Activated CD8-positive, alpha-beta memory T cell treated with anti-CD3 and anti-CD28 coated beads for 4 hours (primary cell): ENCODE measurements around the gene EYA4.

Source experiments
- DNase-seq, 2 donors: peaks; one replicate each; pipeline ENCODE4 v3.0.0-alpha.2; 2020; ENCODE audit warnings: low read depth in 2 of 2

Gene EYA4

GRCh38 chr6:133289733-133290306, 48.7 kb downstream of the EYA4 start:
- no peak for DNase-seq

DNA sequence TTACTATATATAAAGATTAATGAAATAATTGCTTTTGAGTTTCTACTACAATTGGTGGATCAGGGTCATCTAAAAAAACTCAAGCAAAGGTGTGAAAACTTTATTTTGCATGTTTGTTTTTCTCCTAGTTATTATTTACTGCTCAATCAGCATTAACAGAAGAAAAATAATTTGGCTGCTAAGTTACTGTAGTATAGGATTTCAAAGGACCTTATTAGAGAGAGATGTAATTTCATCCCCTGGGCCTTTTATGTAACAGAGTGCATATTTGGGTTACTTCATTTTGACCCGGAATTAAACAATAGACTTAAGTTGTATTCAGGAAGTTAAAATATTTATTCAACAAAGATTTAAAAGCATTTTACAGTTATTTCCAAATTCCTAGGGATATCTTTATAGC, 49.8 kb downstream of the EYA4 start:
- no peak for DNase-seq

DNA sequence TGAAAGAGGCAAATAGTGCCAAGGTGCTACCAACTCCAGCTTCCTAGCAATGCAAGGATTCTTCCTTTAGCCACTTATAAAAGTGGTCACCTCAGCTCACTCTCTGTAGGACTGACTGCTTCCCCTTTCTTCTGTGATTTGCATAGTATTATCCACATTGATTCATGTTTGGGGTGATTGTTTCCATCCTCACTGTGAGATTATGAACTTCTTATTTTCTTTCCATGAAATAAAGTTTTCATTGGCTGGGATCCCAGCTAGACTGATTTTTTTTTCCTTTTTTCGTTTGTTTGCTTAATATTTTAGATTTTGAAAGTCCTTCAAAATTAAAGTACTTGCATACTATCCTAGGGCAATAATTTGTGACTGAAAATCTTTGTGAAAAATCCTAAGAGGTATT, 50.5 kb downstream of the EYA4 start:
- no peak for DNase-seq

- no peak for DNase-seq
Measured at GRCh38 chr6:133297657-133298056, 56.5 kb downstream of the EYA4 start.

- no peak for DNase-seq
Measured at GRCh38 chr6:133298335-133298734, 57.2 kb downstream of the EYA4 start.

DNA sequence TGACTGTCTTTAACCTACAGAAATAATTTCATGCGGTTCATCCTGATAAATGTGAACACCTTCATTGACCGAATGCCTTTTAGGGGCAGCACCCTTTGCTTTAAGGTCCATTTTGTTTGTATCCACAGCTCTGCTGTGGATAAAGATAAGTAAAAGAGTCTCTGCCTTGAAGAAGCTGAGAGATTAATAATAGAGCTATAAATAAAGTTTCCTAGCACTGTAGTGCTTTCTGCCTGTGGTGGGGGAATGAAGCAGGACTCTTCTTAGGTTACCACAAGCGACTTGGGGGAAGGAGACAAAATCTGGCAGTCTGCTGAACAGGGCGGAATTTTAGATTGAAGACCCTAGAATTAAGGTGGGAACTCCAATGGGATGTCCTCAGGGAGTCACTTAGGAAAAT, 57.6 kb downstream of the EYA4 start:
- DNase-seq = no peak

GRCh38 chr6:133300896-133301295, 59.7 kb downstream of the EYA4 start:
- no peak for DNase-seq

GRCh38 chr6:133301835-133302234, 60.7 kb downstream of the EYA4 start:
- no peak for DNase-seq

DNA sequence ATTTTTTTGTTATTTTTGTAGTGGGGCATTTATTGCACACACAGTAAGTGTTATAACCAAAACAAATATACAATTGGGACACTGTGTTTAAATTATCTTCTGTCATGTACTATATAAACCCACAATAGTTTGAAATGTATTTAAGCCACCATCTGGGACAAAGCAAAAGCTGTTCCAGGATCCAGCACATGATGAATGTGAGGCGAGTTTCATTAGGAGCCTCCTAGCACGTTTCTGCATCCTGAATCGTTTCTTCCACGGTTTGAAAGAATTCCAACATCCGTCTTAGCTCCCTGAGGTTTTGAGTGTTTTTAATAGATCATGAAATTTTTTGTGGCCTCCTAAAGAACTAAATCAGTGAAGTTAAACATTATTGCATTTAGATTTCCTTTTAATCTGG, 65.8 kb downstream of the EYA4 start:
- no peak for DNase-seq

DNA sequence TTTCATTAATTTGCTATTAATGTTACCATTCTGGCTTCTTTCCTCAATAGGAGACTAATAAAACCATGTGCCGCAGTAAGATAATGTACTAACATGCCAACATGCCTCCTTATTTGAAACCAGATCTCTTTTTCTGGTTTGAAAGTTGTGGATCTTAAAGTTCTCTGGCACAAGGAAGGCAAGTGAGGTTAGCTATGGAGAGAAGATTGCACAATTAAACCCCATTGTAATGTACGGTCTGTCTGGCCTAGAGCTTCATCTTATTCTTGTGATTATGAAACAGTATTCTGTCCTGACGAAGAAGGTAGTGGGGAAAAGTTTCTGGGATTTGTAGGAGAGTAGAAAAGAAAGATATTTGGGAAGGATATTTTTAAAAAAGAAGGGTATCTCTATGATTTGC, 68.4 kb downstream of the EYA4 start:
- no peak for DNase-seq

DNA sequence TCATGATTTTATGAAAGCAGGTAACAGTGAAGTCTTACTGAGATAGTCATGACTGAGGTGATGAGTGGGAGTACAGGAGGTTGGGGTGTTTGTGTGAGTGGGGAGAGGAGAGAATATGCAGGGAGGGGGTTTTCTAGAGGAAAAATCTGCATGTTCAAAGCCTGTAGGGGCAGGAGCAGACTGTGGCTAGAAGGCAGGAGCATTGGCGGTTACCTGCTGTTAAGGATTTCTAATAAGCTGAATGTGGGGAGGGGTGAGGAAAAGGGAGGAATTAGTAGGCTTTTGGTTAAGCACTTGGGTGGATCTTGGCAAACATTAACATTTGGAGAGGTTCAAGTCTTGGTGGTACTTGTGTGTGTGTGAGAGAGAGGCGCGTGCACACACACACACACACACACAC, 70.8 kb downstream of the EYA4 start:
- DNase-seq = no peak

GRCh38 chr6:133313068-133313467, 71.9 kb downstream of the EYA4 start:
- no peak for DNase-seq

DNA sequence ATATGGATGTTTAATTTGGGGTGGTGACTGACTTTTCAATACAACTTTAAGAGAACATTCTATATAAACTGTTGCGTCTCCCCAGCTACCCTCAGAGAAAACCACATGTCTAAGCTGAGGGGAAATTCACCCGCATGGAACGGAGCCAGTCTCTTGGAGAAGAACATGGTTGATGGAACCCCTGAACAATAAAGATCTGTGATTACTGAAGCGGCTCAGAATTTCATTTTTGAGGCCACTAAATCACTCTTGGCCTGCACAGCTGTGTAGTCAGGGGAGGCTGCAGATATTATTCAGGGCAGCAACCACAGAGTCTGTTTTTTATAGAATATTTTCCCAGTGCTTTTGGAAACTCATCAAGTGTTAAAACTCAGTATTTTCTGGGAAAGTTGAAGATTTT, 73.8 kb downstream of the EYA4 start:
- DNase-seq = no peak

- no peak for DNase-seq
Measured at GRCh38 chr6:133315811-133316210, 74.7 kb downstream of the EYA4 start.

DNA sequence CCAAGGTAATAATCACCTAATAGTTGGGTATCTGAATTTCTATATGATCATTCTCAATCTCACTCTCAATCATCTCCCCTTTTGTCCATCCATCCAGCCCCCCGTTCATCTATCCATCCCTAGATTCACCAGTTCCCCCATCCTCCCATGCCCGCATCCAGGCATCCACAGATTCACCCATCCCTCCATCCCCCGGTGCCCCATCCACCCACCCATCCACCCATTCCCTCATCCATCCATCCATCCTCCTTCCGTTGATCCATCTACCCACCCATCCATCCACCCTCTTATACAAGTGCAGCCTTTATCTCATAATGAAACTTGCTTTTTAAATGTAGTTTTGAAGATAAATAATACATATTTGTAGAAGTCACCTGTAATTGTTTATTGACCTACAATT, 76.5 kb downstream of the EYA4 start:
- no peak for DNase-seq

- no peak for DNase-seq
Measured at GRCh38 chr6:133326584-133326983, 85.4 kb downstream of the EYA4 start.

DNA sequence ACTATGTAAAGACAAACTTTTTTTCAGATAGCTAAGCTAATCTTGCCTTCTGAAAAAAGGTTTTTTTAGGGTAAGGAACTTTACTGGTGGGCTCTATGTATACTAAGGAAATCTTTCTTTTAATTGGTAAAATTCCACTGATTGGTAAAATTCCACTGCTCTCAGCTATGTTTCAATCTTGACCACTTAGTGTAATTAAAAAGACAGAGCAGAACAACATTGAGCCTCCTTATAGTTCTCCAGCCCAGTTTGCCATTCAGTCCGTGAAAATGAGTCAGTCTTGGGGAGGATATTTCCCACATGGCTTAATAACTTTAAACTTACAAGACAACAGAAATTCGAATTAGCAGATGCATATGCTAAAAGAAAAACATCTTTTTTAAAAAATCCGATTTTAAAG, 92.7 kb downstream of the EYA4 start:
- no peak for DNase-seq

DNA sequence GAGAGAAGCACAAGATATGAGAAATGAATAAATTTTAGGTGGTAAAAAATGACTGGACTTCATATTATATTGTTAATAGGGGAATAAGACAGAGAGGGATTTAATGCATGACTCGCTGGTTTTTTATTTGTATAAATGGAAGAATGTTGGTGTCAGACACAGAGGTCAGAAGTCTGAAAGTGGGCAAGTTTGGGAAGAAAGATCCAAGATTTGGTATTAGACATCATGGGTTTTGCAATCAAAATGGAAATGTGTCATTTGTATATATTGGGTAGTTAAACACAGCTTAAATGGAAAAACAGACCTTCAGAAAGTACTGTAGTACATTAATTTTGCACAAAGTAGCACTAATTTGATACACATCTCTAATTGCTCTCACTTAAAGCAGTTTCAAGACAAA, 96.2 kb downstream of the EYA4 start:
- DNase-seq = no peak

- no peak for DNase-seq
Measured at GRCh38 chr6:133339543-133340384, 98.6 kb downstream of the EYA4 start.

DNA sequence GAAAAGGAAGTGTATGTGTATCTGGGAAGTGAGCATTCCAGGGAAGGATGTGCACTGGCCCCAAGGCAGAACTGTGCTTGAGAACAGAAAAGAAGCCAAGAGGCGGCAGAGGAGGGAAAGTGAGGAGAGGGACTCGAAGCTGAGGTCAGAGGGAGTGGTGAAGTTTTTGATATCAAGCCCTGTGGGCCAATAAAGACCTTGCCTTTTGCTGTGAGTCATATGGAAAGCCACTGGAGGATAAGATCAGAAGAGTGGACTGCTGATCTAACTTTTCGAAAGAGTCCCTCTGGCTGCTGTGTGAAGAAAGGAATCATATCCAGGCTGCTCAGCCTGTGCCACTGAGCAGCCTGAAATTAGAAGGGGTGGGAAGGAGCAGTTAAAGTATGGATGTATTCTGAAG, 99.4 kb downstream of the EYA4 start:
- DNase-seq = no peak

DNA sequence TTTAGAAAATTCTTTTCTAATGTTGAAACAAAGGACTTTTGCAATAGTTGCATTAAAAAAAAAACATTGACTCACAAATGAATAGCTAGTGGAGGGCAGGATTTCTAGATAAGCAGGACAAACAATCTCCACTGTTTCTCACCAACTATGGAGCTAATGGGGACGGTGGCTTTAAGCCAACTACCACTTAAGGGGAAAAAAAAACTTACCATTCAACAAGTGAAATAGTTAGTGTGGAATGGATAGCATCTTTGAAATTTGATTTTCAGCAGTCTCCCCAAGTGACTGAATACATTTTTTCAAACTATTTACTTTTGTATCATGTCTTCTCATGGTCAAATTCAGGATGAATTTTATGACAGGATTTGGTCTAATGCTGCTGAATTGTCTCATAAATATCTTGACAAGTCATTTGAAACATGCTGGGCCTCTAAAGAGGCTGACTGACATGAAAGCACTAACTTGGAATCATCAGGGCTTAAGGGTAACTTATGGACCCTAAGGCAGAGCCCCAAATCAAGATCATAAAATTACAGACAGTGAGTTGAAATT, 100.5 kb downstream of the EYA4 start:
- DNase-seq = no peak

GRCh38 chr6:133343220-133343619, 102.1 kb downstream of the EYA4 start:
- no peak for DNase-seq

GRCh38 chr6:133348846-133349245, 107.7 kb downstream of the EYA4 start:
- DNase-seq = no peak
